Measurements from ENCODE around the gene HHLA2. TPM values are rescaled to one million over a fixed set of nuclear protein-coding genes. Genes with fewer than 3 reads are reported as not detected.

The HHLA2 gene
- total RNA-seq, 2 experiments from 2014 or later, result 5.2 to 9.4 TPM

- no peak for DNase-seq
- no peak overlapping the region for H3K4me3 Mint-ChIP-seq
- H3K27me3 Mint-ChIP-seq, result no peaks in the 10 kb centered on the region
- H3K36me3 Mint-ChIP-seq, result peaks cover 23% of the 10 kb centered on the region
- no peak for ATAC-seq
- no peak overlapping the region for H3K27ac Mint-ChIP-seq
- CTCF ChIA-PET, result no interaction called here
- H3K4me1 Mint-ChIP-seq, result peaks cover 46% of the 10 kb centered on the region
- no peaks in the 10 kb centered on the region for H3K9me3 Mint-ChIP-seq (ENCODE audit: low read depth)
Measured at GRCh38 chr3:108305484-108306172, 9.3 kb downstream of the HHLA2 start.

- DNase-seq, result no peak
- Mint-ChIP-seq H3K27ac (no peak overlapping the region), H3K9me3 (ENCODE audit: low read depth) (no peaks in the 10 kb centered on the region), H3K4me1 (no peaks in the 10 kb centered on the region), H3K4me3 (no peak overlapping the region), H3K27me3 (no peaks in the 10 kb centered on the region), H3K36me3 (peaks cover 18% of the 10 kb centered on the region)
- CTCF ChIA-PET, result no interaction called here
- no peak for ATAC-seq
Measured at GRCh38 chr3:108311797-108312196, 15.4 kb downstream of the HHLA2 start.

GRCh38 chr3:108312656-108313055, 16.3 kb downstream of the HHLA2 start:
- H3K4me1 Mint-ChIP-seq, result no peaks in the 10 kb centered on the region
- H3K4me3 Mint-ChIP-seq, result no peak overlapping the region
- DNase-seq, result no peak
- no peak for ATAC-seq
- H3K27me3 Mint-ChIP-seq, result no peaks in the 10 kb centered on the region
- CTCF ChIA-PET, result no interaction called here
- peaks cover 20% of the 10 kb centered on the region for H3K36me3 Mint-ChIP-seq
- no peaks in the 10 kb centered on the region for H3K9me3 Mint-ChIP-seq (ENCODE audit: low read depth)
- no peak overlapping the region for H3K27ac Mint-ChIP-seq

GRCh38 chr3:108315767-108316301, 19.5 kb downstream of the HHLA2 start:
- peaks cover 8% of the 10 kb centered on the region for H3K4me1 Mint-ChIP-seq
- H3K4me3 Mint-ChIP-seq, result no peak overlapping the region
- ATAC-seq (no peak), DNase-seq (no peak)
- H3K27ac Mint-ChIP-seq, result no peak overlapping the region
- CTCF ChIA-PET, result interaction anchor here (0.7 to 1.3 kb wide), 2 partner anchors 11 to 12 kb away, joined by 3 read pairs; no protein-coding TSS in a partner anchor
- H3K9me3 Mint-ChIP-seq (ENCODE audit: low read depth), result peaks cover 3% of the 10 kb centered on the region
- H3K27me3 Mint-ChIP-seq, result peaks cover 3% of the 10 kb centered on the region
- H3K36me3 Mint-ChIP-seq, result peaks cover 10% of the 10 kb centered on the region

- Mint-ChIP-seq H3K4me1 (peaks cover 17% of the 10 kb centered on the region), H3K9me3 (ENCODE audit: low read depth) (peaks cover 3% of the 10 kb centered on the region), H3K27me3 (peaks cover 7% of the 10 kb centered on the region), H3K36me3 (peaks cover 23% of the 10 kb centered on the region), H3K27ac (no peak overlapping the region), H3K4me3 (no peak overlapping the region)
- ATAC-seq (no peak), DNase-seq (no peak)
- CTCF ChIA-PET, result interaction anchor here (0.8 to 1.0 kb wide), 2 partner anchors 9 to 168 kb away, joined by 3 read pairs; no protein-coding TSS in a partner anchor
Measured at GRCh38 chr3:108319428-108320082, 23.2 kb downstream of the HHLA2 start.

- no peak for ATAC-seq
- DNase-seq, result no peak
- Mint-ChIP-seq H3K36me3 (peaks cover 33% of the 10 kb centered on the region), H3K27me3 (peaks cover 7% of the 10 kb centered on the region), H3K27ac (no peak overlapping the region), H3K4me1 (peaks cover 17% of the 10 kb centered on the region), H3K9me3 (ENCODE audit: low read depth) (peaks cover 5% of the 10 kb centered on the region), H3K4me3 (no peak overlapping the region)
- CTCF ChIA-PET, result interaction anchor here (0.7 to 1.2 kb wide), 4 partner anchors 22 to 235 kb away, joined by 3 to 6 read pairs (median 4); no protein-coding TSS in a partner anchor
Measured at GRCh38 chr3:108320746-108321350, 24.5 kb downstream of the HHLA2 start.

- H3K36me3 Mint-ChIP-seq, result peaks cover 44% of the 10 kb centered on the region
- H3K9me3 Mint-ChIP-seq (ENCODE audit: low read depth), result peaks cover 9% of the 10 kb centered on the region
- peaks cover 7% of the 10 kb centered on the region for H3K27me3 Mint-ChIP-seq
- ATAC-seq, result no peak
- no peak overlapping the region for H3K27ac Mint-ChIP-seq
- DNase-seq, result no peak
- peaks cover 25% of the 10 kb centered on the region for H3K4me1 Mint-ChIP-seq
- no peak overlapping the region for H3K4me3 Mint-ChIP-seq
- CTCF ChIA-PET, result interaction anchor here (1.3 kb wide), 1 partner anchor 12 kb away, joined by 3 read pairs; no protein-coding TSS in a partner anchor
Measured at GRCh38 chr3:108322352-108322751, 26.0 kb downstream of the HHLA2 start.

GRCh38 chr3:108324177-108324576, 27.8 kb downstream of the HHLA2 start:
- H3K27ac Mint-ChIP-seq, result no peak overlapping the region
- H3K4me3 Mint-ChIP-seq, result no peak overlapping the region
- H3K27me3 Mint-ChIP-seq, result peaks cover 4% of the 10 kb centered on the region
- peaks cover 7% of the 10 kb centered on the region for H3K9me3 Mint-ChIP-seq (ENCODE audit: low read depth)
- CTCF ChIA-PET, result no interaction called here
- no peak for ATAC-seq
- no peak for DNase-seq
- peaks cover 51% of the 10 kb centered on the region for H3K36me3 Mint-ChIP-seq
- peaks cover 35% of the 10 kb centered on the region for H3K4me1 Mint-ChIP-seq

- no peak for DNase-seq
- Mint-ChIP-seq H3K36me3 (peaks cover 56% of the 10 kb centered on the region), H3K9me3 (ENCODE audit: low read depth) (peaks cover 7% of the 10 kb centered on the region), H3K4me1 (peaks cover 53% of the 10 kb centered on the region), H3K27ac (peak overlapping the region; percentile 1), H3K4me3 (no peak overlapping the region), H3K27me3 (peaks cover 2% of the 10 kb centered on the region)
- CTCF ChIA-PET, result interaction anchor here (1.0 kb wide), 1 partner anchor 11 kb away, joined by 3 read pairs; no protein-coding TSS in a partner anchor
- ATAC-seq, result no peak
Measured at GRCh38 chr3:108327168-108327567, 30.8 kb downstream of the HHLA2 start.

GRCh38 chr3:108328821-108329486, 32.6 kb downstream of the HHLA2 start:
- Mint-ChIP-seq H3K36me3 (peaks cover 55% of the 10 kb centered on the region), H3K4me3 (peak overlapping the region; percentile 8), H3K9me3 (ENCODE audit: low read depth) (peaks cover 7% of the 10 kb centered on the region), H3K4me1 (peaks cover 54% of the 10 kb centered on the region), H3K27me3 (peaks cover 2% of the 10 kb centered on the region), H3K27ac (peak overlapping the region; percentile 79)
- peak; percentile 71 for ATAC-seq
- peak; percentile 44 for DNase-seq
- CTCF ChIA-PET, result interaction anchor here (1.4 to 1.6 kb wide), 4 partner anchors 10 to 105 kb away, joined by 3 to 4 read pairs (median 3); no protein-coding TSS in a partner anchor

GRCh38 chr3:108329508-108329907, 33.2 kb downstream of the HHLA2 start:
- no peak for DNase-seq
- CTCF ChIA-PET, result interaction anchor here (1.5 to 1.6 kb wide), 2 partner anchors 10 to 26 kb away, joined by 3 read pairs; no protein-coding TSS in a partner anchor
- peak; percentile 16 for ATAC-seq
- Mint-ChIP-seq H3K36me3 (peaks cover 54% of the 10 kb centered on the region), H3K4me3 (no peak overlapping the region), H3K4me1 (peaks cover 54% of the 10 kb centered on the region), H3K27ac (peak overlapping the region; percentile 79), H3K9me3 (ENCODE audit: low read depth) (peaks cover 7% of the 10 kb centered on the region), H3K27me3 (peaks cover under 1% of the 10 kb centered on the region)

- CTCF ChIA-PET, result interaction anchor here (1.5 kb wide), 1 partner anchor 27 kb away, joined by 3 read pairs; no protein-coding TSS in a partner anchor
- H3K27me3 Mint-ChIP-seq, result no peaks in the 10 kb centered on the region
- ATAC-seq (no peak), DNase-seq (no peak)
- H3K4me3 Mint-ChIP-seq, result no peak overlapping the region
- H3K27ac Mint-ChIP-seq, result peak overlapping the region; percentile 79
- H3K9me3 Mint-ChIP-seq (ENCODE audit: low read depth), result peaks cover 7% of the 10 kb centered on the region
- peaks cover 54% of the 10 kb centered on the region for H3K4me1 Mint-ChIP-seq
- H3K36me3 Mint-ChIP-seq, result peaks cover 51% of the 10 kb centered on the region
Measured at GRCh38 chr3:108329947-108330346, 33.6 kb downstream of the HHLA2 start.

GRCh38 chr3:108331792-108332191, 35.4 kb downstream of the HHLA2 start:
- Mint-ChIP-seq H3K36me3 (peaks cover 36% of the 10 kb centered on the region), H3K9me3 (ENCODE audit: low read depth) (no peaks in the 10 kb centered on the region), H3K4me3 (no peak overlapping the region), H3K27ac (peak overlapping the region; percentile 12), H3K4me1 (peaks cover 51% of the 10 kb centered on the region), H3K27me3 (no peaks in the 10 kb centered on the region)
- CTCF ChIA-PET, result interaction anchor here (0.7 kb wide), 1 partner anchor 649 kb away, joined by 3 read pairs; no protein-coding TSS in a partner anchor
- ATAC-seq, result no peak
- no peak for DNase-seq

Measured in activated CD8-positive, alpha-beta memory T cell treated with anti-CD3 and anti-CD28 coated beads, Interleukin-2, amount 10 ng/mL, durations not matched to agents 7 days and 5 days (primary cell).